Upper lobe of left lung (tissue), 4 donors: Measurements from ENCODE around the gene IQCH.

Source experiments
- CTCF ChIP-seq, 6 experiments: fragments of 450-650 bp in 4 of 6; fragments of 200-600 bp in 2 of 6; sonication (generic) in 2 of 6; IDR thresholded peaks; one replicate each; pipeline ENCODE4 v1.5.1; 2016 to 2019; ENCODE audit warnings: antibody characterized with exemption in 6 of 6
- POLR2A ChIP-seq, 4 donors: fragments of 450-650 bp; IDR thresholded peaks; one replicate each; pipeline ENCODE4 v1.5.1; 2016 to 2017; ENCODE audit warnings: antibody characterized with exemption in 4 of 4, mild to moderate bottlenecking in 2 of 4

- TF ChIP-seq CTCF (IDR thresholded peaks at IDR 0.05) (no peak), POLR2A (IDR thresholded peaks at IDR 0.05) (no peak)
These were observed 111.4 kb downstream of the IQCH start for GRCh38 chr15:67365994-67366393.
